ENCODE data around the gene ZIC5.

Gene ZIC5

GRCh38 chr13:99971576-99972189 is at the start of gene ZIC5:
TSS of gene ZIC5 (minus strand) at chr13:99971767. CDS start at chr13:99971603, 164 bp downstream.
- no peak for DNase-seq

DNA sequence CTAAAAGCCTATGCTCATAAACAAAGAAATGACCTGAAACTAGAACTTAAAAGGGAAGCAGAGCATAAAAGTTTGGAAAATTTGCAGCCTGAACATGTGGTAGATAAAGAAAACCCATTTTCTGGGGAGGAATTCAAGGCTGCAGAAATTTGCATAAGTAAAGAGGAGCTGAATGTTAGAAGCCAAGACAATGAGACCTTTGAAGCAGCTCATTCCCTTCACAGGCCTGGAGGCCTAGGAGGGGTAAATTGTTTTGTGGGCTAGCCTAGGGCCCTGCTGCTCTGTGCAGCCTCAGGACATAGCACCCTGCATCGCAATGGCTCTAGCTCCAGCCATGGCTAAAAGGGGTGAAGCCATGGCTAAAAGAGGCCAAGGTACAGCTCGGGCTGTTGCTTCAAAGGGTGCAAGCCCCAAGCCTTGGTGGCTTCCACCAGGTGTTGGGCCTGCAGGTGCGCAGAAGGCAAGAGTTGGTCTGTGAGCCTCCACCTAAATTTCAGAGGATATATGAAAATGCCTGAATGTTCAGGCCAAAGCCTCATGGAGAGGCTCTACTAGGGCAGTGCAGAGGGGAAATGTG is 48.3 kb upstream of the ZIC5 start:
- no peak for DNase-seq

- DNase-seq = no peak
These were observed 43.1 kb upstream of the ZIC5 start for GRCh38 chr13:100014621-100015020.

DNA sequence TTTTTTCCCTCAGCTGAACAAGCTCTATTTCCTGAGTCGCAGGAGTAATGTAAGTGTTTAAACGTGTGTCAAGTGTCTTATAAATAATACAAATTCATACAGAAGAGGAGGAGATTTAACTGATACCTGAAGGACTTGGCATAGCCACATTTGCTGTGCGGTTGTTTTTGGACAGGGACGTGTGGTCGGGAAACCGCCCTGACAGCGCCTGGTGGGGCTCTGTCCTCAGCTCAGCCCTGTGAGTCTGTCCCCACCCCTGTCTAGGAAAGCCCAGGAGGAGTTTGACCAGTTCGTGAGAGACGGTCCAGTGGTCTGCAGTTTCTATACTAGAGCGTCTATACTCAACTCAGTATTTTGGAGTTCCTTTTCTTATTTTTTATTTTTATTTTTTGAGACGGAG is 26.7 kb upstream of the ZIC5 start:
- DNase-seq = no peak

DNA sequence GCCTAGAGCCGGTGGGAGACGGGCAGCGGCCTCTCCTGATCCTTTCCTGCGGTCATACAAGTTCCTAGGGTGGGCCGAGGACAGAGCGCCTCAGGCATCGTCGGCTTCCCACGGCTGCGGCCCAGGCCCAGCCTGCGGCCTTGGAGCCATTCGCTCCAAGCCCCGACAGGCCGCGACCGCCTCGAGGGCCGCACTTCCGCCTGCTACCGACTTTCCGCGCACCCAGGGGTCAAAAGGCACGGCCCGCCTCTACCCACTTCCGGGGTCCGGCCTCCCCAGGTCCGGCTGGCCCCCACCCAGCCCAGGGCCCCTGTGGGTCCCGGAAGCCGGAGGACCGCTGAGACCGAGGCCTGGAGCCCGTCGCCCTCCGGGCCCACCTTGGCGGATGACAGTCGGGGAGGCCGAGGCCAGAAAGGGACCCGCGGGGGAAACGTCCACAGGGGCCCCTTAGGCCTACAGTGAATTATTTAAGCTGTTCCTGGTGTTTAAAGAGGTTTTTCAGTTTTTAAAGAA is 26.2 kb upstream of the ZIC5 start:
- DNase-seq = no peak

DNA sequence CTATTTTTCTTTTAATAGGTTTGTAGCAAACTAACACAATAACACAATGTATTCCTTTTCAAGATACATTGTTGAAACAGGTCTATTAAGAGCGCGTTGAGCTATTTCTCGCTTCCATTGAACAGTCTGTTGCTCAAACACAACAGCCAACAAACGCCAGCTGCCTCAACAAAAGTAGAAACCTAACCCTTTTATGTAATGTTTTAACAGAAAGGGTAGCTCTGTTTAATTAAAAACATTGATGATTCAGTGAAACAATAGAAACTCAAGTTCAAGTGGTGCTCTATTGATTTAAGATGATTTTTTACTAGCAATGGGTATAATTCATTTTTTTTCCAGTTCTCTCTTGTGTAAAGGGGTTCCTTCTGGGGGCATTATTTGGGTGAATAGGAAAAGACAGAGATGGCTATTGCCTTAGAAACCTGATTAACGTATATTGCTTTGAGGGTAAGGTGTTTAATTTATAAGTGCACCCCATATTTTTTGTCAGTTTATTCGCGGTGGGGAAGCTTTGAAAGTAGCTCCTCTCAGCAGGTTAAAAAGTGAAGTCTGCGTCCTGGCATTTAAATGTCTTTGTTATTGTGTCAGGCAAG is 24.9 kb upstream of the ZIC5 start:
- DNase-seq = no peak

GRCh38 chr13:99995589-99996380 is 24.2 kb upstream of the ZIC5 start:
- no peak for DNase-seq

DNA sequence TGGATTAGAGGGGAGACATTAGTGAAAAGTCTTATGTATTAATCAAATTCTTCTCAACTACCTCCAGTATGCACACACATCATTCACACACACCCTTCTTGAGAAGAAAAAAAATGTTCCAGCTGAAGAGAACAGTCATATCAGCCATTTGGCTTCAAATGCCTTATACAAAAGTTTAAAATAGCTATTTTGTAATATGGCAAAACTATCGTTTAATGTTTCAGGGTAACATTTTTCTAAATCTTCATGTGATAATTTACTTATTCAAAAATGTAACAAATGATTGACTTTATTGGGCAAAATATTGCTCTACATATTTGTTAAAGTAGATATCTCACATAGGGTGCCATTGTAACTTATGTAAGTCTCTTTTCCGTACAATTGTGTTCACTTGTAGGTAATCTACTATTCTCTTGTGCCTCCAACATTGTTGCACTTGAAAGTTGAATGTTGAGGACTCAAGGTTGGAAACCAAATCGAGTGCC is 23.6 kb upstream of the ZIC5 start:
- no peak for DNase-seq

- DNase-seq = no peak
These were observed 23.1 kb upstream of the ZIC5 start for GRCh38 chr13:99994638-99995020.

GRCh38 chr13:99993660-99994637 is 22.4 kb upstream of the ZIC5 start:
- no peak for DNase-seq

GRCh38 chr13:99992949-99993351 is 21.4 kb upstream of the ZIC5 start:
- no peak for DNase-seq

- no peak for DNase-seq
These were observed 20.5 kb upstream of the ZIC5 start for GRCh38 chr13:99991828-99992775.

- DNase-seq = no peak
These were observed 19.7 kb upstream of the ZIC5 start for GRCh38 chr13:99991013-99991827.

- no peak for DNase-seq
These were observed 18.8 kb upstream of the ZIC5 start for GRCh38 chr13:99990126-99990977.

DNA sequence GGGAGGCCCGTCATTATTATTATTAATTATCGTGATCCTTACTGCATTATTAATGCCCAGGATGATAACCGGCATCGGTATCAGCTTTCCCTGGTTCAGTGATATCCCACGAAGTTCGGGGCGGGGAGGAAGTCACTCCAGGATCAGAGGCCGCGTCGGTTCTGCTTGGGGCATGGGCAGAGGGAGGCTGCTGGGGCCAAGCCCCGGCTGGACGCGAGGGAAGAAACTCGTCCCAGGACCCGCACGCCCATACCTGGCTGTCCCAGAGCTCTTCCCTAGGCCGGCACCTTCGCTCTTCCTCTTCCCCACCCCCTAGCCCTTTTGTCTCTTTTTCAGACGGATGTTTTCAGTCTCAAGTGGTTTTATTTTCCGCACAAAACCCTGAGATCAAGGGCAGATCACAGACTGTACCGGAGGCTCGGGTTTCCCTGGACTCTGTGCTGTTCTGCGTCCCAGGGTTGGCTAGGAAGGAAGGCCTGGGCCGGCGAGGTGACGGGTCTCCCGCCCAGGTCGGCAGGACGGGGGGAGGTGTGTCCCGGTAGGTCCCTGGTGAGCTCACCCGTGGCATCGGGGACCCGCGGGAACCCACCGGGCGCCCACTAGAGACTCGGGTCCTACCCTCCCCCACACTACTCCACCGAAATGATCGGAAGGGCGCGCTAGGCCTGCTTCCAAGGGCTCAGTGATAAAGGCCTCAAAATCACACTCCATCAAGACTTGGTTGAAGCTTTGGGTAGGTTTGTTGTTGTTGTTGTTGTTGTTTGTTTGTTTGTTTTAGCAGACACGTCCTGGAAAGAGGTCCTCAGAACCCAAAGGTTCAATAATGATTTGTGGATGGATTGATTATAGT is 17.9 kb upstream of the ZIC5 start:
- no peak for DNase-seq

DNA sequence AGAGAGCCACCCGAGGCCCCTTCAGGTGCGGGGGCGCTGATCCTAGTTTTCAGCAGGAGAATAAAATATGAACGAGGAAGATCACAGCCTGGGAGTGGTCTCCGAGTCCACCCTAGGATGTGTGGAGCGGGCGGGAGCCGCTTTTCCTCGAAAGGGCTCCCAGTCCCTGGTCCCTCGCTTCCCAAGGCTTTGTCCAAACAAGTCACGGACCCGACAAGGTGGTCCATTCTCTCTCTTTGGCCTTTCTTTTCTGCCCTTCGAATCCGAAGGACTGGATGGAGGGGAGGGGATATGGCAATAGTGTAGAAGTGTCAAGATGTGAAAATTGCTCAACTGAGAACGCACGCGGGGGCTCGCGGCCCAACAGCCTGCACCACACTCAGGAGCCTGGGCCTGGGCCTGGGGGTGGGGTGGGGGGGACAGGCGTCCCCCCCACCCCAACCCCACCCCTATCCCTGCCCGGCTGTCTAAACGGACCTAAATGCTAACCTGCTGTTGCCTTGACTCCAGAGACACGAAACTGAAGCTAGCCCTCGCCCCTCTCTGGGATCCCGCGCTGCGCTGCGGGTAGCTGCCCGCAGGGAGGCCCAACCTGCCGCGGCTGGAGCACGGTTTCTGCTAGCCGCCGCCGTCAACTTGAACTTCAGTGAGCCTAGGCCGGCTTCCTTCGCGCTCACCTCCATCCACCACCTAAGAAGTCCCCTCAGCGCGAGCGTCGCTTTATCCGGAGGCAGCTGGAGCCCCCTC is 17.1 kb upstream of the ZIC5 start:
- DNase-seq = no peak

All from CD4-positive, alpha-beta T cell treated with Interferon alpha-2 for 1 hour (primary cell).